ENCODE measurements around the gene BCL7A.
A peak's percentile ranks its signal among the peaks of the same experiment; 100 is the strongest.
"Not testable (repeated sequence)": the region's sequence is repeated elsewhere in the genome, so short reads cannot be mapped to it uniquely, and the experiment has no call there.

The BCL7A gene

DNA sequence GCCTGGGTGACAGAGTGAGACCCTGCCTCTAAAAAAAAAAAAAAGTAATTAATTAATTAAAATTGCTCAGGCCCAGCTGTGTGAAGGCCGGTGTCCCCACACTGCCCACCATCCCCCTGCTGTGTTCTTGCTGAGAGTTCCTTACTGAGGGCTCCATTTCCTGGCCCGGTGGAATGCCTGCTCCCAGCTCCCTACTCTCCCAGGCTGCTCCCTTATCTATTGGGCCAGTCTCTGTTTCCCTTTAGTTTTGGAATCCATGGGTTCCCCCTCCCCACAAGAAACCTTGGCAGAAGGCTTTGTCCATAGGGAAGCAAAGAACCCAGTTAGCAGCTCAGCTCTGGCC is 75.9 kb downstream of the BCL7A start:
- no peak for DNase-seq

GRCh38 chr12:122097927-122098756 is 76.5 kb downstream of the BCL7A start:
- no peak for DNase-seq

DNA sequence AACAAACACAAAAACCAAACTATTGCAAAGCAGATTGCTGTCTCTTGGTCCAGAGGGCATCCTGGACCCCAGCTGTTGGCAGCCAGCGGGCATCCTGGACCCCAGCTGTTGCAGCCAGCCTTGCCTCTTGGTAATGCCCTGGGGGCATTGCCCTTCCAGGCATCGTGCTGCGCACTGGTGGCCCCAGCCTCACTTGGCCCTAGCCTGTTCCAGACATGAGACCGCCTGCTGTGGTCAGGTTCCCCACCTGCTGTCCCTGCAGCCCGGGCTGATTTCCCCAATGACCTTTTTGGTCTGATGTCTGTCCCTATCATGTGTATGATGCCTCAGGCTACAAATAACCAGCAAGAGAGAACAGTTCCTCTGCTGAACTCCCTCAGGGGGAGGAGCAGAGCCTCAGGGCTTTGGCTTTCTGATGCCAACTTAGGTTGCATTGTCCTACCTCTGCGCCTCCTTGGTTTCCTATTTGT is 77.6 kb downstream of the BCL7A start:
- DNase-seq = no peak

- no peak for DNase-seq
Observed at GRCh38 chr12:122099856-122100255, 78.2 kb downstream of the BCL7A start.

- no peak for DNase-seq
Observed at GRCh38 chr12:122100568-122100967, 78.9 kb downstream of the BCL7A start.

- DNase-seq = no peak
Observed at GRCh38 chr12:122102331-122102730, 80.6 kb downstream of the BCL7A start.

- no peak for DNase-seq
Observed at GRCh38 chr12:122104844-122105243, 83.2 kb downstream of the BCL7A start.

DNA sequence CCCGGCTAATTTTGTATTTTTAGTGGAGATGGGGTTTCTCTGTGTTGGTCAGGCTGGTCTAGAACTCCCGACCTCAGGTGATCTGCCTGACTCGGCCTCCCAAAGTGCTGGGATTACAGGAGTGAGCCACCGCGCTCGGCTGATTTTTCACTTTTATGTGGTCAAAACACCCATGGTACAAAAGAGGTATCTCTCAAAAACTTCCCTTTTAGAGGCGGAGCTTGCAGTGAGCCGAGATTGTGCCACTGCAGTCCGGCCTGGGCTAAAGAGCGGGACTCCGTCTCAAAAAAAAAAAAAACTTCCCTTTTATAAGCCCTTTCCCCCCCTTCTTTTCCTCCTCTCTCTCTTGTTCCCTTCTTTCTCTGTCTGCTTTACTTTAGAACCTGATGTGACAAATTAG is 83.8 kb downstream of the BCL7A start:
- not testable (repeated sequence) for DNase-seq

- DNase-seq = no peak
Observed at GRCh38 chr12:122106843-122107242, 85.2 kb downstream of the BCL7A start.

GRCh38 chr12:122107261-122107660 is 85.6 kb downstream of the BCL7A start:
- DNase-seq = no peak

DNA sequence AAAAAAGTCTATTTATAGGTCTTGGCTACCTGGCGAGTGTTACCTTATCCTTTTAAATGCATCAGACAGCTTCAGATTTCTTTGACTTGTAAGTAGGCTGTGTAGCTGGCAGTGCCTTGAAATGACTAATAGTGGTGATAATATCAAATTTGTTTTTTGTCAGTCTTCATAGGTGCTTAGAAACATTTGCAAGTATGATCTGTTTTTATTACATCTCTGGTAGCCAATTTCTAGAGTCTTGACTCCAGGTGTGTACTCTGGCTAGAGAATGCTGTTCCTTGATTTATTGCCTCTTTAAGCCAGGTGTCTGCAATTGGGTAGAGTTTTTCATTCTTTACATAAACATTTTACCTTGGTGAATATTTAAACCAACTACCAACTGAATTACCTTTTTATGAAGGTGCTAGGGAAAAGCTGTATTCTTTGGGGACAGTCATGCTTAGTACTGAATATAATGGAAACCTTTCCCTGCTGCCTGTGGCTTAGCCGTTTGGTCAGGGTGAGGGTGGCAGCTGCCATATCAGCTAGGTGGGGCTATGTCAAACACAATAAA is 89.5 kb downstream of the BCL7A start:
- peak; percentile 10 for DNase-seq
